ENCODE data around the gene BRICD5. TPM values are rescaled to one million over a fixed set of nuclear protein-coding genes. Genes with fewer than 3 reads are reported as not detected.

Gene BRICD5
- total RNA-seq, 1 donor from 2014 or later: 7.8 TPM

DNA sequence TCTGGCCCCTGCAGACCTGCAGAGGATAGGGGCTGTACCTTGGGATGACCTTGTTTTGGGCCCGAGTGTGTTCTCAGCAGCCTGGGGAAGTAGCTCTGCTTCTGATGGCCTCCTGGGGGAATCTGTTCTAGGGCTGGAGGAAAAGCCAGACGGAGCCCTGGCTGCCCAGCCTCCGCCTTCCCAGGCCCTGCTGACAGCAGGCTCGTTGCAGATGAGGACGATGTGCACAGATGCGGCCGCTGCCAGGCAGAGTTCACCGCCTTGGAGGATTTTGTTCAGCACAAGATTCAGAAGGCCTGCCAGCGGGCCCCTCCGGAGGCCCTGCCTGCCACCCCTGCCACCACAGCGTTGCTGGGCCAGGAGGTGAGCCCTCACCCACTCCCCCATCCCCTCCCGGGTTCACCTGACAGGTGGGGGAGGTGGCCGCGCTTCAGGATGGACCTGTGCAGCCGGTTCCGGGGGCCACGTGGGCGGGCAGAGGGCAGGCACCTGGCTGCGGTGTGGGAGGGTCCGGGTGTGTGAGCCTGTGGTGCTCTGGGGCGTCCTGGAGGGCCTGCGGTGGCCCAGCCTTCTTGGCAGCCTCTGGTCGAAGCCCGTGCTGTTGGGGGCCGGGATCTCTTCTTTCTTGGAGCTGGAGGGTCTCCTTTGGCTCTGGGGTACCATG, 17.6 kb upstream of the BRICD5 start:
- Histone ChIP-seq H3K9me3 (no peaks in the 10 kb centered on the region), H3K4me3 (no peak overlapping the region), H3K36me3 (peaks cover 52% of the 10 kb centered on the region), H3K27me3 (ENCODE audit: low read depth) (no peaks in the 10 kb centered on the region), H3K4me1 (peaks cover 16% of the 10 kb centered on the region), H3K27ac (no peak overlapping the region)
- no peak for ATAC-seq
- no peak for DNase-seq
- intact Hi-C loops (cut with DNase I): no loop called here
- TF ChIP-seq, protein P1, sequence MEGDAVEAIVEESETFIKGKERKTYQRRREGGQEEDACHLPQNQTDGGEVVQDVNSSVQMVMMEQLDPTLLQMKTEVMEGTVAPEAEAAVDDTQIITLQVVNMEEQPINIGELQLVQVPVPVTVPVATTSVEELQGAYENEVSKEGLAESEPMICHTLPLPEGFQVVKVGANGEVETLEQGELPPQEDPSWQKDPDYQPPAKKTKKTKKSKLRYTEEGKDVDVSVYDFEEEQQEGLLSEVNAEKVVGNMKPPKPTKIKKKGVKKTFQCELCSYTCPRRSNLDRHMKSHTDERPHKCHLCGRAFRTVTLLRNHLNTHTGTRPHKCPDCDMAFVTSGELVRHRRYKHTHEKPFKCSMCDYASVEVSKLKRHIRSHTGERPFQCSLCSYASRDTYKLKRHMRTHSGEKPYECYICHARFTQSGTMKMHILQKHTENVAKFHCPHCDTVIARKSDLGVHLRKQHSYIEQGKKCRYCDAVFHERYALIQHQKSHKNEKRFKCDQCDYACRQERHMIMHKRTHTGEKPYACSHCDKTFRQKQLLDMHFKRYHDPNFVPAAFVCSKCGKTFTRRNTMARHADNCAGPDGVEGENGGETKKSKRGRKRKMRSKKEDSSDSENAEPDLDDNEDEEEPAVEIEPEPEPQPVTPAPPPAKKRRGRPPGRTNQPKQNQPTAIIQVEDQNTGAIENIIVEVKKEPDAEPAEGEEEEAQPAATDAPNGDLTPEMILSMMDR (IDR thresholded peaks at IDR 0.05): no peak

- peaks cover 20% of the 10 kb centered on the region for H3K4me1 ChIP-seq
- no peaks in the 10 kb centered on the region for H3K27me3 ChIP-seq (ENCODE audit: low read depth)
- no peak overlapping the region for H3K4me3 ChIP-seq
- intact Hi-C loops (cut with DNase I): no loop called here
- DNase-seq: no peak
- no peak for ATAC-seq
- H3K9me3 ChIP-seq: no peaks in the 10 kb centered on the region
- H3K27ac ChIP-seq: no peak overlapping the region
- TF ChIP-seq, protein P1 (IDR thresholded peaks at IDR 0.05): no peak
- peaks cover 38% of the 10 kb centered on the region for H3K36me3 ChIP-seq
Observed at GRCh38 chr16:2226918-2227317, 16.3 kb upstream of the BRICD5 start.

- H3K36me3 ChIP-seq: peaks cover 32% of the 10 kb centered on the region
- no peak overlapping the region for H3K4me3 ChIP-seq
- ATAC-seq (no peak), DNase-seq (no peak)
- H3K27ac ChIP-seq: no peak overlapping the region
- peaks cover 20% of the 10 kb centered on the region for H3K4me1 ChIP-seq
- H3K27me3 ChIP-seq (ENCODE audit: low read depth): no peaks in the 10 kb centered on the region
- H3K9me3 ChIP-seq: no peaks in the 10 kb centered on the region
- intact Hi-C loops (cut with DNase I): no loop called here
- TF ChIP-seq, protein P1 (IDR thresholded peaks at IDR 0.05): no peak
Observed at GRCh38 chr16:2226245-2226793, 15.7 kb upstream of the BRICD5 start.

DNA sequence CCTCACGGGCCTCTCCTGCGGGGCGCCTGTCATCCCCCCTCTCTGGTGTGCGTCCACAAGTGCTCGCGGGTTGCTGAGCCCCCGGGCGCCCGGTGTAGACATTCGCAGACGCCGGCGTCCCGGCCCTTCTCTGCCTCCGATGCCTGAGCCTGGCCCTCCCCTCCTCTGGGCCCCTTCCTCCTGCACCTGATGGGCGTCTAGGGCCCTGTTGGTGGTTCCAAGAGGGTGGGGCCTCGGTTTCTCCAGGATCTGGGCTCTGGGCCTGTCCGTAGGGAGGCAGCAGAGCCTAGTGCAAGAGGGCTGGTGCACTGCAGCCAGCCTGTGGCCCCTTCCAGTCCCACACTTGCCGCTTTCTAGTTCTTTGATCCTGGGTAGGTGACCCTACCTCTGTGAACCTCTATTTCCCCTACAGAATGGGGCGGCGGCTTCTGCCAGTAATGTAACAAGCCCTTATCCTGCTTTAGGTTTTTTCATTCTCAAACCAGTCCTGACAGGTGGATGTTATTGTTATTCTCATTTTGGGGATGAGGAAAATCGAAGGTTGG, 13.4 kb upstream of the BRICD5 start:
- H3K27ac ChIP-seq: peak overlapping the region; percentile 91
- intact Hi-C loops (cut with DNase I): no loop called here
- DNase-seq: peak; percentile 69
- H3K4me3 ChIP-seq: peak overlapping the region; percentile 99
- H3K27me3 ChIP-seq (ENCODE audit: low read depth): no peaks in the 10 kb centered on the region
- TF ChIP-seq, protein P1 (IDR thresholded peaks at IDR 0.05): no peak
- H3K4me1 ChIP-seq: peaks cover 20% of the 10 kb centered on the region
- H3K36me3 ChIP-seq: peaks cover 12% of the 10 kb centered on the region
- peak; percentile 62 to 69 for ATAC-seq
- H3K9me3 ChIP-seq: no peaks in the 10 kb centered on the region

- Histone ChIP-seq H3K9me3 (no peaks in the 10 kb centered on the region), H3K27ac (peak within 1 kb of the TSS; percentile 91), H3K27me3 (ENCODE audit: low read depth) (no peaks in the 10 kb centered on the region), H3K4me3 (peak within 1 kb of the TSS; percentile 99), H3K4me1 (peaks cover 20% of the 10 kb centered on the region), H3K36me3 (peaks cover 5% of the 10 kb centered on the region)
- ATAC-seq (peak; percentile 99 to 100), DNase-seq (peak; percentile 100)
- intact Hi-C loops (cut with DNase I): no loop called here
- TF ChIP-seq, protein P1 (IDR thresholded peaks at IDR 0.05): no peak
Observed at GRCh38 chr16:2223221-2223941, 12.7 kb upstream of the BRICD5 start, which contains the start of gene E4F1. TSS of gene E4F1 (plus strand) at chr16:2223591. CDS start at chr16:2223614, 23 bp downstream.
